SK-N-SH (cell line): ENCODE results near the gene PCDHGC5. TPM values are rescaled to one million over a fixed set of nuclear protein-coding genes. Genes with fewer than 3 reads are reported as not detected.

Experiments
- CTCF ChIA-PET: fragments of 300-600, 350-600 bp; formaldehyde crosslinking; extraction: SDS; loops from one replicate; lab custom pipeline; 2021; lab: Yijun Ruan, JAX
- POLR2A ChIA-PET: fragments of 350-600 bp; sonication (Branson Sonifier 250); formaldehyde crosslinking; extraction: SDS; loops from one replicate; lab custom pipeline; 2020; ENCODE audit warnings: antibody characterized with exemption, inconsistent platforms; lab: Yijun Ruan, JAX
- DNase-seq: peaks from one replicate; pipeline ENCODE4 v3.0.0; 2012
- H2AFZ ChIP-seq: fragments of 200-600 bp; sonication (generic); 2 replicates; pipeline ENCODE4 v1.8.1; 2016; ENCODE audit warnings: antibody characterized with exemption, mild to moderate bottlenecking, low read depth
- H3F3A ChIP-seq: fragments of 200-600 bp; sonication (generic); replicated peaks from 2 replicates; pipeline ENCODE3; 2016; ENCODE audit warnings: antibody characterized with exemption, mild to moderate bottlenecking; ENCODE audit not compliant: insufficient read depth
- H3K27ac ChIP-seq, 2 experiments: fragments of 200-500 bp in 1 of 2; fragments of 200-600 bp in 1 of 2; sonication (Bioruptor generic) in 1 of 2; sonication (generic), shearing (Covaris generic) in 1 of 2; 2 replicates each; pipeline versions ENCODE4 v1.5.1 to v1.6.1; 2014 to 2016; ENCODE audit warnings: low read depth in 2 of 2, inconsistent platforms in 1 of 2, low read length in 1 of 2, mild to moderate bottlenecking in 1 of 2, mixed read lengths in 1 of 2
- H3K27me3 ChIP-seq: fragments of 200-600 bp; sonication (generic), shearing (Covaris generic); 2 replicates; pipeline ENCODE4 v1.6.1; 2016; ENCODE audit warnings: mixed run types; ENCODE audit not compliant: insufficient read depth
- H3K36me3 ChIP-seq, 2 experiments: fragments of 200-500 bp in 1 of 2; fragments of 200-600 bp in 1 of 2; sonication (Bioruptor generic) in 1 of 2; sonication (generic) in 1 of 2; replicated peaks in 1 of 2; 2 replicates each; pipeline versions ENCODE3 to v1.5.1; 2014 to 2016; ENCODE audit warnings: low read length in 1 of 2, mild to moderate bottlenecking in 1 of 2; ENCODE audit not compliant: insufficient read depth in 2 of 2, control insufficient read depth in 1 of 2
- H3K4me1 ChIP-seq, 2 experiments: fragments of 200-500 bp in 1 of 2; fragments of 200-600 bp in 1 of 2; sonication (Bioruptor generic) in 1 of 2; sonication (generic), shearing (Covaris generic) in 1 of 2; 2 replicates each; pipeline versions ENCODE4 v1.5.1 to v1.6.1; 2014 to 2016; ENCODE audit warnings: low read depth in 1 of 2, low read length in 1 of 2, mixed run types in 1 of 2; ENCODE audit not compliant: insufficient read depth in 2 of 2, control insufficient read depth in 1 of 2
- H3K4me2 ChIP-seq: fragments of 200-600 bp; sonication (generic), shearing (Covaris generic); 2 replicates; pipeline ENCODE4 v1.6.1; 2017; ENCODE audit warnings: mixed run types
- H3K4me3 ChIP-seq, 2 experiments: fragments of 200-500 bp in 1 of 2; fragments of 200-600 bp in 1 of 2; sonication (Bioruptor generic) in 1 of 2; sonication (generic), shearing (Covaris generic) in 1 of 2; 2 replicates each; pipeline versions ENCODE4 v1.5.1 to v1.8.1; 2014 to 2016; ENCODE audit warnings: low read depth in 2 of 2, inconsistent platforms in 1 of 2, low read length in 1 of 2, mild to moderate bottlenecking in 1 of 2, mixed read lengths in 1 of 2, moderate library complexity in 1 of 2
- H3K79me2 ChIP-seq: fragments of 200-600 bp; sonication (generic); 2 replicates; pipeline ENCODE4 v1.8.1; 2017; ENCODE audit warnings: mild to moderate bottlenecking; ENCODE audit not compliant: insufficient read depth
- H3K9ac ChIP-seq: fragments of 200-600 bp; sonication (generic); 2 replicates; pipeline ENCODE4 v1.6.1; 2017; ENCODE audit warnings: mixed run types
- H3K9me2 ChIP-seq: fragments of 200-600 bp; sonication (generic); 2 replicates; pipeline ENCODE4 v1.6.1; 2017; ENCODE audit warnings: mixed run types
- H3K9me3 ChIP-seq: fragments of 200-600 bp; sonication (generic); 2 replicates; pipeline ENCODE4 v1.6.1; 2017; ENCODE audit warnings: mixed run types, mild to moderate bottlenecking, moderate library complexity
- H4K20me1 ChIP-seq: fragments of 200-600 bp; sonication (generic); 2 replicates; pipeline ENCODE4 v1.6.1; 2017; ENCODE audit warnings: mild to moderate bottlenecking, mixed run types; ENCODE audit not compliant: insufficient read depth
- CHD2 ChIP-seq: fragments of 150-350 bp; IDR thresholded peaks from 2 replicates; pipeline ENCODE4 v1.6.1; 2018; ENCODE audit warnings: low read length; ENCODE audit not compliant: partially characterized antibody
- EZH2phosphoT487 ChIP-seq: fragments of 200-600 bp; sonication (generic); IDR thresholded peaks from 2 replicates; pipeline ENCODE4 v1.6.1; 2017; ENCODE audit warnings: low read depth, mixed run types, mild to moderate bottlenecking, antibody characterized with exemption, moderate library complexity, borderline replicate concordance
- FOXJ3 ChIP-seq: sonication (generic); formaldehyde crosslinking; IDR thresholded peaks from 2 replicates; pipeline ENCODE4 v1.5.1; 2020; ENCODE audit warnings: mild to moderate bottlenecking, missing genetic modification reagents
- GATA2 ChIP-seq: sonication (generic); formaldehyde crosslinking; IDR thresholded peaks from 2 replicates; pipeline ENCODE4 v1.5.0; 2020; ENCODE audit warnings: mild to moderate bottlenecking, missing genetic modification reagents
- IRF3 ChIP-seq: fragments of 150-350 bp; IDR thresholded peaks from 2 replicates; pipeline ENCODE4 v1.6.1; 2016; ENCODE audit warnings: mild to moderate bottlenecking, low read depth, low read length
- MEF2A ChIP-seq: IDR thresholded peaks from 2 replicates; pipeline ENCODE4 v1.4.0; 2012; ENCODE audit warnings: low read depth, borderline replicate concordance
- MXI1 ChIP-seq: IDR thresholded peaks from 2 replicates; pipeline ENCODE4 v1.6.1; 2012; ENCODE audit warnings: mild to moderate bottlenecking, low read depth, low read length, improper control_type of control experiment
- POLR2AphosphoS5 ChIP-seq: IDR thresholded peaks from 2 replicates; pipeline ENCODE4 v1.6.1; 2012; ENCODE audit warnings: low read depth, low read length
- REST ChIP-seq: IDR thresholded peaks from 2 replicates; pipeline ENCODE4 v1.6.1; 2012; ENCODE audit warnings: mild to moderate bottlenecking, low read depth, low read length, moderate library complexity
- RXRA ChIP-seq: IDR thresholded peaks from 2 replicates; pipeline ENCODE4 v1.4.0; 2012; ENCODE audit warnings: low read depth, mild to moderate bottlenecking, borderline replicate concordance
- WGBS: methylation state at CpG from one replicate; pipeline ENCODE4 v1.1.6; 2017; ENCODE audit warnings: low lambda C conversion rate; 5-methylcytosine and 5-hydroxymethylcytosine counted together
- polyA plus RNA-seq, 3 experiments: library from polyadenylated mRNA; depleted of rRNA; stranded (reverse); fragments of >200 nt; gene quantifications; 2 replicates each; pipeline ENCODE4 v1.2.3, GENCODE V29; 2012
- TF ChIP-seq, protein P1 (sequence below): fragments of 200-600 bp; sonication (generic); IDR thresholded peaks from 2 replicates; pipeline ENCODE4 v1.6.1; 2017; ENCODE audit warnings: antibody characterized with exemption, mild to moderate bottlenecking, moderate library complexity

Gene PCDHGC5
- polyA plus RNA-seq, 1 of the 3 experiments (the other 2 are of a cell fraction): 2.0 TPM

- TF ChIP-seq IRF3: no peak
- no peak for TF ChIP-seq REST
- no peak for TF ChIP-seq FOXJ3 (CRISPR knock-in tag)
- no peak for TF ChIP-seq EZH2phosphoT487
- TF ChIP-seq RXRA: no peak
- no peak for TF ChIP-seq CHD2
- TF ChIP-seq POLR2AphosphoS5: no peak
Observed at GRCh38 chr5:141477815-141478214, 11.1 kb upstream of the PCDHGC5 start (continued).

DNA sequence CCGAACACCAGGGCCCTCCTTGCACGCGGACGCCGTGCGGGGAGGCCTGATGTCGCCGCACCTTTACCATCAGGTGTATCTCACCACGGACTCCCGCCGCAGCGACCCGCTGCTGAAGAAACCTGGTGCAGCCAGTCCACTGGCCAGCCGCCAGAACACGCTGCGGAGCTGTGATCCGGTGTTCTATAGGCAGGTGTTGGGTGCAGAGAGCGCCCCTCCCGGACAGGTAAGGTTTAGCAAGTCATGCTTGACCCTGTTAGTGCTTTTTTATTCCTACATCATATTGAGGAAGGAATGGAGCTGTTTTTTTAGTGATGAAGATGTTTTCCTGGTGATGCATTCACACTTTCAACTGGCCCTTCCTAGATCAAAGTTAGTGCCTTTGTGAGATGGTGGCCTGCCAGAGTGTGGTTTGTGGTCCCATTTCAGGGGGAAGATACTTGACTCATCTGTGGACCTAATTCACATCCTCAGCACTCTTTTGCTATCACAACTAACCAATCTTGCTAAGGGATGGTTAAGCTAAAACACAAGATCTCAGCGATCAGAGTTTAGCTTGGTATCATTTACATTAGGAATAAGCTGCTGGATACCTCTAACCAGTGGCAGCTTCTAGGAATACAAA, 10.4 kb upstream of the PCDHGC5 start:
- H3K4me3 ChIP-seq: peak overlapping the region; percentile 82 to 85
- H3K9ac ChIP-seq: peak overlapping the region; percentile 83; the same call in 1 of the 2 replicates
- no peak overlapping the region for H2AFZ ChIP-seq
- no peak for TF ChIP-seq POLR2AphosphoS5
- TF ChIP-seq, protein P1, sequence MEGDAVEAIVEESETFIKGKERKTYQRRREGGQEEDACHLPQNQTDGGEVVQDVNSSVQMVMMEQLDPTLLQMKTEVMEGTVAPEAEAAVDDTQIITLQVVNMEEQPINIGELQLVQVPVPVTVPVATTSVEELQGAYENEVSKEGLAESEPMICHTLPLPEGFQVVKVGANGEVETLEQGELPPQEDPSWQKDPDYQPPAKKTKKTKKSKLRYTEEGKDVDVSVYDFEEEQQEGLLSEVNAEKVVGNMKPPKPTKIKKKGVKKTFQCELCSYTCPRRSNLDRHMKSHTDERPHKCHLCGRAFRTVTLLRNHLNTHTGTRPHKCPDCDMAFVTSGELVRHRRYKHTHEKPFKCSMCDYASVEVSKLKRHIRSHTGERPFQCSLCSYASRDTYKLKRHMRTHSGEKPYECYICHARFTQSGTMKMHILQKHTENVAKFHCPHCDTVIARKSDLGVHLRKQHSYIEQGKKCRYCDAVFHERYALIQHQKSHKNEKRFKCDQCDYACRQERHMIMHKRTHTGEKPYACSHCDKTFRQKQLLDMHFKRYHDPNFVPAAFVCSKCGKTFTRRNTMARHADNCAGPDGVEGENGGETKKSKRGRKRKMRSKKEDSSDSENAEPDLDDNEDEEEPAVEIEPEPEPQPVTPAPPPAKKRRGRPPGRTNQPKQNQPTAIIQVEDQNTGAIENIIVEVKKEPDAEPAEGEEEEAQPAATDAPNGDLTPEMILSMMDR: peak; percentile 55
- no peak for TF ChIP-seq MXI1
- TF ChIP-seq MEF2A: no peak
- no peak for TF ChIP-seq GATA2
- peaks cover 61% of the 10 kb centered on the region for H4K20me1 ChIP-seq
- DNase-seq: no peak
- CTCF ChIA-PET: interaction anchor here (0.6 to 8.6 kb wide), 13 partner anchors 8 to 436 kb away, joined by 3 to 117 read pairs (median 4); partner anchors contain the start of gene TAF7
- peaks cover 70% of the 10 kb centered on the region for H3K79me2 ChIP-seq
- H3K4me1 ChIP-seq: peaks cover 12 to 39% of the 10 kb centered on the region in 2 experiments; a peak in 3 of 4 replicates
- H3K4me2 ChIP-seq: peak overlapping the region; percentile 97
- H3K27ac ChIP-seq: peak overlapping the region in 1 of 2 experiments; percentile 92; a peak in 1 of 4 replicates
- H3K36me3 ChIP-seq: peaks cover 0 to 42% of the 10 kb centered on the region in 2 experiments
- no peaks in the 10 kb centered on the region for H3K9me3 ChIP-seq
- H3K27me3 ChIP-seq: no peaks in the 10 kb centered on the region
- H3F3A ChIP-seq: peaks cover 25% of the 10 kb centered on the region
- H3K9me2 ChIP-seq: no peaks in the 10 kb centered on the region
- WGBS: 24% methylated on average over 5 of the region's 20 CpGs
- POLR2A ChIA-PET: no interaction called here
